ENCODE data around the gene HDAC11. TPM values are rescaled to one million over a fixed set of nuclear protein-coding genes. Genes with fewer than 3 reads are reported as not detected.

HDAC11 gene
- total RNA-seq, 1 donor from 2014 or later: 8.9 TPM

DNA sequence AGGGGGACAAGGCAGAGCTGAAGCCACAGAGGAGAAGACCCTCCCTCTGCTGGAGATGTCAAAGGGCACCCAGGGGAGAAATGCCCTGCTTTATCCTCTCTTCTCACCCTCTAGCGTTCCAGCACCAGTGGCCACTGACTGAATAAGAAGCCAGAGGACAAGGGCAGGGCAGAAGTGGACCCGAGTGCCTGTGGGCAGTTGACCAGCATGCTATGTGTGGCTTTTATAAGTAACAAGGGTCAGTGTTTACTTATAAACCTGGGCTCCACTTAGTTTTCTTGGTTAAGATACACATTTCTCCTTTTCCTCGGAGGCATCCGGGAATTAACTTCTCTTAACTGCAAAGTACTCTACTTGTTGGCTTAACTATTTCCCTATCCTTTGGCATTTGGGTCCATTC, 13.3 kb upstream of the HDAC11 start:
- Histone ChIP-seq H3K9me3 (ENCODE audit: control insufficient read depth in 3 of 3, low read length in 3 of 3) (no peaks in the 10 kb centered on the region), H3K27me3 (ENCODE audit: control insufficient read depth in 3 of 3, insufficient read depth in 3 of 3, low read length in 3 of 3) (no peaks in the 10 kb centered on the region), H3K36me3 (ENCODE audit: control insufficient read depth in 3 of 3, insufficient read depth in 3 of 3, low read length in 3 of 3) (no peaks in the 10 kb centered on the region), H3K9ac (ENCODE audit: low read depth in 1 of 3, low read length in 3 of 3) (no peak overlapping the region), H3K4me3 (ENCODE audit: low read length in 3 of 3) (no peak overlapping the region), H3K27ac (ENCODE audit: low read depth, low read length) (no peak overlapping the region), H3K4me1 (ENCODE audit: control insufficient read depth in 3 of 3, insufficient read depth in 3 of 3, low read length in 3 of 3) (peaks cover 12 to 23% (median 22%) of the 10 kb centered on the region in 3 donors)

GRCh38 chr3:13470894-13471574, 9.1 kb upstream of the HDAC11 start:
- Histone ChIP-seq H3K4me1 (ENCODE audit: control insufficient read depth in 3 of 3, insufficient read depth in 3 of 3, low read length in 3 of 3) (peaks cover 5% of the 10 kb centered on the region in 3 donors), H3K36me3 (ENCODE audit: control insufficient read depth in 3 of 3, insufficient read depth in 3 of 3, low read length in 3 of 3) (no peaks in the 10 kb centered on the region), H3K27me3 (ENCODE audit: control insufficient read depth in 3 of 3, insufficient read depth in 3 of 3, low read length in 3 of 3) (no peaks in the 10 kb centered on the region), H3K9ac (ENCODE audit: low read depth in 1 of 3, low read length in 3 of 3) (no peak overlapping the region), H3K9me3 (ENCODE audit: control insufficient read depth in 3 of 3, low read length in 3 of 3) (no peaks in the 10 kb centered on the region), H3K4me3 (ENCODE audit: low read length in 3 of 3) (no peak overlapping the region), H3K27ac (ENCODE audit: low read depth, low read length) (no peak overlapping the region)

DNA sequence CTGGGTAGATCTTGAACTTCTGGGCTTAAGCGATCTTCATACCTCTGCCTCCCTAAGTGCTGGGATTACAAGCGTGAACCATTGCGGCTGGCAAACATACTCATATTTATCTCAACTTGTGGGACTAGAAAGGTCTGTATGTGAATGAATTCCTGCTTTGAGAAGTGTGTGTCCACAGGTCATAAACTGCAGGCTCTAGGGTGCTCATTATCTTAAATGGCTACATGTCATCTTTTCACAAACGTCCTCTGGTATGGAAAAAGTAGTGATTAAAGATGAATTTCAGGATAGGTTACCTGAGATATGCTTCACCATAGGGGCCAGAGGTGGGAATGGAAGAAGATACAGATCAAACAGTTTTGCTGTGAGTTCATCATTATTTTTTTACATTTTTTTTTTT, 7.8 kb upstream of the HDAC11 start:
- H3K27ac ChIP-seq (ENCODE audit: low read depth, low read length): no peak overlapping the region
- no peak overlapping the region for H3K4me3 ChIP-seq (ENCODE audit: low read length in 3 of 3)
- peaks cover 13 to 16% (median 16%) of the 10 kb centered on the region in 3 donors for H3K4me1 ChIP-seq (ENCODE audit: control insufficient read depth in 3 of 3, insufficient read depth in 3 of 3, low read length in 3 of 3)
- H3K9me3 ChIP-seq (ENCODE audit: control insufficient read depth in 3 of 3, low read length in 3 of 3): no peaks in the 10 kb centered on the region
- H3K27me3 ChIP-seq (ENCODE audit: control insufficient read depth in 3 of 3, insufficient read depth in 3 of 3, low read length in 3 of 3): no peaks in the 10 kb centered on the region
- no peaks in the 10 kb centered on the region for H3K36me3 ChIP-seq (ENCODE audit: control insufficient read depth in 3 of 3, insufficient read depth in 3 of 3, low read length in 3 of 3)
- H3K9ac ChIP-seq (ENCODE audit: low read depth in 1 of 3, low read length in 3 of 3): no peak overlapping the region

DNA sequence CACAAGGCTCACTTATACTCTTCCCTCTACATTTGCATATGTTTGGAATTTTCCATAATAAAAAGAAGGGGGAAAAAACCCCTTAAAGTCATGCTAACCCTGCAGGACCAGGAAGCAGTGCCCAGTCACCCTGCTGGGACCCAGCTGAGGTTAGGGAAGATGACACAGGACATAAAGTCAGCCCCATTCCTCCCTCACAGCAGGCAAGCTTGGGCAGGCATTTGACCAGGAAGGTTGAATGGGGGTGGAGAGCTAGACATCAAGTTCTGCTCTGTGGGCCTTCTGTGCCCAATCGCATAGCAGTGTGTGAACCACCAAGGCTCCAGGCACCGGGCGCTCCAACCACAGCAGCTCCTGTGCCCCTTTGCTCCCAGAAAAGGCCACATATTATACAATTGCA, 7.1 kb upstream of the HDAC11 start:
- Histone ChIP-seq H3K27ac (ENCODE audit: low read depth, low read length) (no peak overlapping the region), H3K27me3 (ENCODE audit: control insufficient read depth in 3 of 3, insufficient read depth in 3 of 3, low read length in 3 of 3) (no peaks in the 10 kb centered on the region), H3K4me1 (ENCODE audit: control insufficient read depth in 3 of 3, insufficient read depth in 3 of 3, low read length in 3 of 3) (peaks cover 16 to 21% (median 18%) of the 10 kb centered on the region in 3 donors), H3K9me3 (ENCODE audit: control insufficient read depth in 3 of 3, low read length in 3 of 3) (no peaks in the 10 kb centered on the region), H3K9ac (ENCODE audit: low read depth in 1 of 3, low read length in 3 of 3) (no peak overlapping the region), H3K36me3 (ENCODE audit: control insufficient read depth in 3 of 3, insufficient read depth in 3 of 3, low read length in 3 of 3) (no peaks in the 10 kb centered on the region), H3K4me3 (ENCODE audit: low read length in 3 of 3) (no peak overlapping the region)

- Histone ChIP-seq H3K27me3 (ENCODE audit: control insufficient read depth in 3 of 3, insufficient read depth in 3 of 3, low read length in 3 of 3) (no peaks in the 10 kb centered on the region), H3K36me3 (ENCODE audit: control insufficient read depth in 3 of 3, insufficient read depth in 3 of 3, low read length in 3 of 3) (no peaks in the 10 kb centered on the region), H3K9ac (ENCODE audit: low read depth in 1 of 3, low read length in 3 of 3) (no peak overlapping the region), H3K4me1 (ENCODE audit: control insufficient read depth in 3 of 3, insufficient read depth in 3 of 3, low read length in 3 of 3) (peaks cover 19 to 31% (median 20%) of the 10 kb centered on the region in 3 donors), H3K4me3 (ENCODE audit: low read length in 3 of 3) (no peak overlapping the region), H3K27ac (ENCODE audit: low read depth, low read length) (no peak overlapping the region), H3K9me3 (ENCODE audit: control insufficient read depth in 3 of 3, low read length in 3 of 3) (no peaks in the 10 kb centered on the region)
Observed at GRCh38 chr3:13474021-13474420, 6.1 kb upstream of the HDAC11 start.

GRCh38 chr3:13474776-13475303, 5.3 kb upstream of the HDAC11 start:
- peaks cover 21 to 37% (median 23%) of the 10 kb centered on the region in 3 donors for H3K4me1 ChIP-seq (ENCODE audit: control insufficient read depth in 3 of 3, insufficient read depth in 3 of 3, low read length in 3 of 3)
- H3K9ac ChIP-seq (ENCODE audit: low read depth in 1 of 3, low read length in 3 of 3): no peak overlapping the region
- no peak overlapping the region for H3K27ac ChIP-seq (ENCODE audit: low read depth, low read length)
- no peaks in the 10 kb centered on the region for H3K36me3 ChIP-seq (ENCODE audit: control insufficient read depth in 3 of 3, insufficient read depth in 3 of 3, low read length in 3 of 3)
- H3K9me3 ChIP-seq (ENCODE audit: control insufficient read depth in 3 of 3, low read length in 3 of 3): no peaks in the 10 kb centered on the region
- no peak overlapping the region for H3K4me3 ChIP-seq (ENCODE audit: low read length in 3 of 3)
- H3K27me3 ChIP-seq (ENCODE audit: control insufficient read depth in 3 of 3, insufficient read depth in 3 of 3, low read length in 3 of 3): no peaks in the 10 kb centered on the region

DNA sequence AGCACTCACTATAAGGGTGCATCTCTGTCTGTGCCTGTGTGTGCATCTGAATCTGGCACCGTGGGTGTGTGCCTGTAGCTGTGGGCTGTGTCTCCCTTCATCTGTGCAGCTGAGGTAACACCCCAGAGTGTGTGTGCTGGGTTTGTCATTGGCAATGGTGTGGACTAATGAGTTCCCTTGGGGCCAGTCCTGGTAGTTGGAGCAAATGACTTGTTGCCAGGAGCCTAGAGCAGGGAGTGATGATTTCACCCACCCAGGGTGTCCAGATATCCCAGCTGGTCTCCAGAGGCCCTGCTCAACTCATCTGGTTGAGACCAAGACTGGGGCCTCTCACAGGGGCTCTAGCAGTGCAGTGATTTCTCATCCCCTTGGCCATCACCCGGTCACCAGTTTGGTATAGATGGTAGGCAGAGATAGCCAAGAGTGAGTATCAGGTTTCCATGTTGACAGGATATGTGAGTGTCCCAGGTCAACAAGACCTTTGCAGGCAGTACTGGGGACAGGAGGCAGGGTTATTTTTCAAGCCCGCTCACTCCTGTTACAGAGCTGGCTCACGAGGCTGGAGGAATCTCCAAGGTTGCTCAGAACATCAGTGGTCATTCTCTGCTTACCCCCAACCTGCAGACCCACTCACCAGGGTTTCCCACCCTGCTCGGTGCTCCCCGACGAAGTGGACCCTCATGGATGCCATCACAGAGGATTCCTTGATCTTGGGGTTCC, 4.1 kb upstream of the HDAC11 start:
- Histone ChIP-seq H3K36me3 (ENCODE audit: control insufficient read depth in 3 of 3, insufficient read depth in 3 of 3, low read length in 3 of 3) (no peaks in the 10 kb centered on the region), H3K4me3 (ENCODE audit: low read length in 3 of 3) (peak overlapping the region in 1 of 3 donors; percentile 54), H3K9ac (ENCODE audit: low read depth in 1 of 3, low read length in 3 of 3) (peak overlapping the region in 2 of 3 donors; percentile 47 to 60), H3K27ac (ENCODE audit: low read depth, low read length) (peak overlapping the region; percentile 69), H3K27me3 (ENCODE audit: control insufficient read depth in 3 of 3, insufficient read depth in 3 of 3, low read length in 3 of 3) (no peaks in the 10 kb centered on the region), H3K4me1 (ENCODE audit: control insufficient read depth in 3 of 3, insufficient read depth in 3 of 3, low read length in 3 of 3) (peaks cover 26 to 43% (median 29%) of the 10 kb centered on the region in 3 donors), H3K9me3 (ENCODE audit: control insufficient read depth in 3 of 3, low read length in 3 of 3) (no peaks in the 10 kb centered on the region)

- Histone ChIP-seq H3K9me3 (ENCODE audit: control insufficient read depth in 3 of 3, low read length in 3 of 3) (no peaks in the 10 kb centered on the region), H3K36me3 (ENCODE audit: control insufficient read depth in 3 of 3, insufficient read depth in 3 of 3, low read length in 3 of 3) (peaks cover 2 to 4% (median 3%) of the 10 kb centered on the region in 3 donors), H3K9ac (ENCODE audit: low read depth in 1 of 3, low read length in 3 of 3) (peak overlapping the region in 2 of 3 donors; percentile 18 to 60), H3K27me3 (ENCODE audit: control insufficient read depth in 3 of 3, insufficient read depth in 3 of 3, low read length in 3 of 3) (no peaks in the 10 kb centered on the region), H3K4me1 (ENCODE audit: control insufficient read depth in 3 of 3, insufficient read depth in 3 of 3, low read length in 3 of 3) (peaks cover 27 to 49% (median 33%) of the 10 kb centered on the region in 3 donors), H3K4me3 (ENCODE audit: low read length in 3 of 3) (no peak overlapping the region), H3K27ac (ENCODE audit: low read depth, low read length) (no peak overlapping the region)
Observed at GRCh38 chr3:13477943-13478342, 2.2 kb upstream of the HDAC11 start.

DNA sequence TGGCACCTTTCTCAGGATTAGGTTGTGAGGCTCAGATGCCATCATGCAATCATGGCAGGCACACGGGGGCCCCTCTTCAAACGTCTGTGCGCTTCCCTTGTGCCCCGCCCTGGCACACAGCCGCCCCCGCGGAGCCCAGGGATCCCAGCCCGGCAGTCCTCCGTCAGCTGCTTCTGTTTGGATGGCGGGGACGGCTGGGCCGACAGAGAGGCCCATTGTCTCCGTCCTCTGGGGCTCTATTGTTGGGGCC, 849 bp upstream of the HDAC11 start:
- Histone ChIP-seq H3K36me3 (ENCODE audit: control insufficient read depth in 3 of 3, insufficient read depth in 3 of 3, low read length in 3 of 3) (peaks cover 4 to 5% (median 4%) of the 10 kb centered on the region in 3 donors), H3K4me1 (ENCODE audit: control insufficient read depth in 3 of 3, insufficient read depth in 3 of 3, low read length in 3 of 3) (peaks cover 27 to 49% (median 33%) of the 10 kb centered on the region in 3 donors), H3K4me3 (ENCODE audit: low read length in 3 of 3) (peak overlapping the region; percentile 89 to 94 (median 90)), H3K9me3 (ENCODE audit: control insufficient read depth in 3 of 3, low read length in 3 of 3) (no peaks in the 10 kb centered on the region), H3K27me3 (ENCODE audit: control insufficient read depth in 3 of 3, insufficient read depth in 3 of 3, low read length in 3 of 3) (no peaks in the 10 kb centered on the region), H3K27ac (ENCODE audit: low read depth, low read length) (peak overlapping the region; percentile 96), H3K9ac (ENCODE audit: low read depth in 1 of 3, low read length in 3 of 3) (peak overlapping the region; percentile 95 to 97 (median 97))

Data from skeletal muscle tissue (tissue), 4 donors.